Measurements from ENCODE around the gene TSPAN9. TPM values are rescaled to one million over a fixed set of nuclear protein-coding genes. Genes with fewer than 3 reads are reported as not detected.
A peak's percentile ranks its signal among the peaks of the same experiment; 100 is the strongest.

Gene TSPAN9
- total RNA-seq, 1 donor from 2014 or later = 7.8 TPM

DNA sequence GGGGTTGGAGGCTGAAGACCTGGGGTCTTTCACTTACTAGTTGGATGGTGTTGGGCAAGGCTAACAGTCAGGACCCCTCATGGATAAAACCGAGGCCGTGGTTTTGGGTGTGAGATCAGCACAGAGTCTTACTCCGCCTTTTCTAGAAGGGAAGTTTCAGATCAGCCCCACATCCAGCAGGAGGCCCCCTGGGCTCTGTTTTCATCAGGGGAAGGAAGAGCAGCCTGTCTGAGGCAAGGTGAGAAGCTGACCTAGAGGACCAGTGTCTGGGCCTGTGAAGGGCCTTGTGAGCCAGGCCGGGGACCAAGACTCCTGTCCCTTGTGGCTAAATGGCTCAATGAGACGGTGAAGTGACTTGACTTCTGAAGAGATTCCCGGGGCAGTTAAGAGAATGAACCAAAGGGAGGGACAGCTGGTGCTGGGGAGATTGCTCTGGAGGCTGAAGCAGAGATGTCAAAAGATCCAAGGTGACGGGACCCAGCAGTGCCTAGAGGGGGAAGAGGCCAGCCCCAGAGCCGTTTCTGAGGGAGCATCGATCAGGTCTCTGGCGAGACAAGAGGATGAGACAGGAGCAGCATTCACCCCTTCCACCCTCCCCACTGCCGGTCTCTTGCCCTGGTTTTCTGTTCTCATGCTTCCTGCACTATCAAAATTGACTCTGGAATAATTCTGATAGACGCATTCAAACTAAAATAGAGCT lies 40.1 kb upstream of the TSPAN9 start:
- H3K27ac Mint-ChIP-seq = peak overlapping the region; percentile 87
- TF ChIP-seq, protein P1, sequence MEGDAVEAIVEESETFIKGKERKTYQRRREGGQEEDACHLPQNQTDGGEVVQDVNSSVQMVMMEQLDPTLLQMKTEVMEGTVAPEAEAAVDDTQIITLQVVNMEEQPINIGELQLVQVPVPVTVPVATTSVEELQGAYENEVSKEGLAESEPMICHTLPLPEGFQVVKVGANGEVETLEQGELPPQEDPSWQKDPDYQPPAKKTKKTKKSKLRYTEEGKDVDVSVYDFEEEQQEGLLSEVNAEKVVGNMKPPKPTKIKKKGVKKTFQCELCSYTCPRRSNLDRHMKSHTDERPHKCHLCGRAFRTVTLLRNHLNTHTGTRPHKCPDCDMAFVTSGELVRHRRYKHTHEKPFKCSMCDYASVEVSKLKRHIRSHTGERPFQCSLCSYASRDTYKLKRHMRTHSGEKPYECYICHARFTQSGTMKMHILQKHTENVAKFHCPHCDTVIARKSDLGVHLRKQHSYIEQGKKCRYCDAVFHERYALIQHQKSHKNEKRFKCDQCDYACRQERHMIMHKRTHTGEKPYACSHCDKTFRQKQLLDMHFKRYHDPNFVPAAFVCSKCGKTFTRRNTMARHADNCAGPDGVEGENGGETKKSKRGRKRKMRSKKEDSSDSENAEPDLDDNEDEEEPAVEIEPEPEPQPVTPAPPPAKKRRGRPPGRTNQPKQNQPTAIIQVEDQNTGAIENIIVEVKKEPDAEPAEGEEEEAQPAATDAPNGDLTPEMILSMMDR (IDR thresholded peaks at IDR 0.05) = no peak
- TF ChIP-seq EZH2 (IDR thresholded peaks at IDR 0.05) (no peak), EZH2phosphoT487 (IDR thresholded peaks at IDR 0.05) (no peak)
- H3K36me3 Mint-ChIP-seq = no peaks in the 10 kb centered on the region

DNA sequence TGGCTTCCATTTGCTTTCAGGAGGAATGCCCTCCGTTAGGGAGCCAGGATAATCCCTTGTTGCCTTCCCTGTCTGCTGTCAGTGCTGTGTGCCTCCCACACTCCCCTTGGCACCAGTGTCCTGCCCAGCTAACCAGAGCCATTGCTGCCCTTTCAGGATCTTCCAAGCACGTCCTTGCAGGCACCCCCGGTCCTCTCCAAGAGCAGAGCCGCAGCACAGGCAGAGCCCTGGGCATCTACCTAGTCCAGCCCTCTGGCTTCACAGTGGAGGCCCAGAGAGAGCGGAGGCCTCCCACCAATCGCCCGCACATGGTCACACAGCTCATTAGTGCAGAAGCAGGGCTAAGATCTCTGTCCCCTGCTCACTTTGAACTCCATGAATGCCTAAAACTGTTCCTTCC lies 39.0 kb upstream of the TSPAN9 start:
- no peak for TF ChIP-seq EZH2phosphoT487 (IDR thresholded peaks at IDR 0.05)
- no peak for TF ChIP-seq EZH2 (IDR thresholded peaks at IDR 0.05)
- TF ChIP-seq, protein P1 (IDR thresholded peaks at IDR 0.05) = no peak
- H3K9ac ChIP-seq = no peak overlapping the region
- no peaks in the 10 kb centered on the region for H3K79me2 ChIP-seq (ENCODE audit: low read depth)
- DNase-seq (ENCODE audit: low spot score) = no peak
- no peak overlapping the region for H2AFZ ChIP-seq (replicated peaks)
- Mint-ChIP-seq H3K9me3 (no peaks in the 10 kb centered on the region), H3K4me3 (no peak overlapping the region), H3K4me1 (peaks cover 36% of the 10 kb centered on the region), H3K27ac (peak overlapping the region; percentile 59), H3K36me3 (no peaks in the 10 kb centered on the region), H3K27me3 (ENCODE audit: insufficient read depth, low read depth) (peaks cover 13% of the 10 kb centered on the region)
- H3K4me1 ChIP-seq = peaks cover 7% of the 10 kb centered on the region
- H3K9me3 ChIP-seq (ENCODE audit: low read depth) = no peaks in the 10 kb centered on the region
- no peak overlapping the region for H3K4me2 ChIP-seq
- peaks cover 4% of the 10 kb centered on the region for H3F3A ChIP-seq (ENCODE audit: low read depth)
- no peaks in the 10 kb centered on the region for H4K20me1 ChIP-seq (ENCODE audit: low read depth)
- no peaks in the 10 kb centered on the region for H3K27me3 ChIP-seq
- no peak overlapping the region for H3K27ac ChIP-seq
- no peaks in the 10 kb centered on the region for H3K36me3 ChIP-seq
- no peak overlapping the region for H3K4me3 ChIP-seq

More for the DNA sequence above, 40.1 kb upstream of the TSPAN9 start:
- Histone ChIP-seq H4K20me1 (ENCODE audit: low read depth) (no peaks in the 10 kb centered on the region), H3K4me3 (no peak overlapping the region), H3K4me1 (peaks cover 7% of the 10 kb centered on the region), H3K79me2 (ENCODE audit: low read depth) (no peaks in the 10 kb centered on the region), H3K36me3 (no peaks in the 10 kb centered on the region), H3K4me2 (no peak overlapping the region), H3K9me3 (ENCODE audit: low read depth) (no peaks in the 10 kb centered on the region), H3K9ac (no peak overlapping the region), H3F3A (ENCODE audit: low read depth) (peaks cover 4% of the 10 kb centered on the region), H2AFZ (replicated peaks) (no peak overlapping the region), H3K27me3 (no peaks in the 10 kb centered on the region), H3K27ac (no peak overlapping the region)
- peaks cover 43% of the 10 kb centered on the region for H3K4me1 Mint-ChIP-seq
- peaks cover 9% of the 10 kb centered on the region for H3K27me3 Mint-ChIP-seq (ENCODE audit: insufficient read depth, low read depth)
- no peak for DNase-seq (ENCODE audit: low spot score)
- no peak overlapping the region for H3K4me3 Mint-ChIP-seq
- no peaks in the 10 kb centered on the region for H3K9me3 Mint-ChIP-seq

DNA sequence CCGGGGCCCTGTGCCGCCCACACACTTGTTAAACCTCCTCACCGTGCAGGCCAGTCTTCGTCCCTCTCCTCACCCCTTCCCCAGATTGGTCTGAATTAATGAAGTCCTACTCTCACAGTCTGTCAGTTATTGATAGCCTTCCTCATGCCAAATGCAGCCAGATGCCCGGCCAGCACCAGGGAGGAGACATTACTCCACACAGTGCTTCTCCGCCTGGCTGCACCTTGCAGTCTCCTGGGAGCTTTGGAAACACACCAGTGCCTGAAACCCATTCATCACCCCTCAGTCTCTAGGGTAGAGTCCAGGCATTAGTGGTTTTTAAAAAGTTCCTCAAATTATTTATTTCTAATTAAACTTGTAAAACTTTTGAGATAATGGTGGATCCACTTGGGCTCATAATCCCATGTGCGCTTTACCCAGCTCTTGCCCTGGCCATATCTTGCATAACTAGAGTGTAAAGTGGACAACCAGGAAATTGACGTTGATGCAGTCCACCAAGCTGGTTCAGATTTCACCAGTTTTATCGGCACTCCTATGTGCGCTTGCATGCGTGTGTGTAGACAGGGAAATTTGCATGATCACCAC lies 38.2 kb upstream of the TSPAN9 start:
- TF ChIP-seq EZH2 (IDR thresholded peaks at IDR 0.05) (no peak), EZH2phosphoT487 (IDR thresholded peaks at IDR 0.05) (no peak)
- TF ChIP-seq, protein P1 (IDR thresholded peaks at IDR 0.05) = no peak

More for the DNA sequence above, 38.2 kb upstream of the TSPAN9 start:
- H3K9me3 Mint-ChIP-seq = no peaks in the 10 kb centered on the region
- Histone ChIP-seq H2AFZ (replicated peaks) (no peak overlapping the region), H3K27ac (no peak overlapping the region), H3K4me2 (no peak overlapping the region), H4K20me1 (ENCODE audit: low read depth) (no peaks in the 10 kb centered on the region), H3F3A (ENCODE audit: low read depth) (peaks cover 4% of the 10 kb centered on the region), H3K4me3 (no peak overlapping the region), H3K4me1 (peaks cover 7% of the 10 kb centered on the region), H3K79me2 (ENCODE audit: low read depth) (no peaks in the 10 kb centered on the region), H3K27me3 (no peaks in the 10 kb centered on the region), H3K9ac (no peak overlapping the region), H3K9me3 (ENCODE audit: low read depth) (no peaks in the 10 kb centered on the region), H3K36me3 (no peaks in the 10 kb centered on the region)
- H3K27ac Mint-ChIP-seq = no peak overlapping the region
- no peak overlapping the region for H3K4me3 Mint-ChIP-seq
- H3K4me1 Mint-ChIP-seq = peaks cover 29% of the 10 kb centered on the region
- H3K27me3 Mint-ChIP-seq (ENCODE audit: insufficient read depth, low read depth) = peaks cover 13% of the 10 kb centered on the region
- DNase-seq (ENCODE audit: low spot score) = no peak
- H3K36me3 Mint-ChIP-seq = no peaks in the 10 kb centered on the region
